ENCODE data around the gene CXCR2.
A peak's percentile ranks its signal among the peaks of the same experiment; 100 is the strongest.

- no peak for TF ChIP-seq CTCF (IDR thresholded peaks at IDR 0.05 in 8 of 11, conservative IDR thresholded peaks at IDR 0.05 in 3 of 11)
- peak in 1 of 3 donors; percentile 60 for TF ChIP-seq POLR2AphosphoS5 (IDR thresholded peaks at IDR 0.05)
Observed at GRCh38 chr2:218155953-218156479, 30.2 kb downstream of the CXCR2 start.
